SKM-1 (cell line): ENCODE data around the gene PAGR1.
"Not testable (repeated sequence)": the region's sequence is repeated elsewhere in the genome, so short reads cannot be mapped to it uniquely, and the experiment has no call there.

ENCODE experiments used
- DNase-seq: peaks from one replicate; lab custom pipeline; 2025; ENCODE audit not compliant: unreplicated experiment; lab: John Stamatoyannopoulos, UW

PAGR1 gene

DNA sequence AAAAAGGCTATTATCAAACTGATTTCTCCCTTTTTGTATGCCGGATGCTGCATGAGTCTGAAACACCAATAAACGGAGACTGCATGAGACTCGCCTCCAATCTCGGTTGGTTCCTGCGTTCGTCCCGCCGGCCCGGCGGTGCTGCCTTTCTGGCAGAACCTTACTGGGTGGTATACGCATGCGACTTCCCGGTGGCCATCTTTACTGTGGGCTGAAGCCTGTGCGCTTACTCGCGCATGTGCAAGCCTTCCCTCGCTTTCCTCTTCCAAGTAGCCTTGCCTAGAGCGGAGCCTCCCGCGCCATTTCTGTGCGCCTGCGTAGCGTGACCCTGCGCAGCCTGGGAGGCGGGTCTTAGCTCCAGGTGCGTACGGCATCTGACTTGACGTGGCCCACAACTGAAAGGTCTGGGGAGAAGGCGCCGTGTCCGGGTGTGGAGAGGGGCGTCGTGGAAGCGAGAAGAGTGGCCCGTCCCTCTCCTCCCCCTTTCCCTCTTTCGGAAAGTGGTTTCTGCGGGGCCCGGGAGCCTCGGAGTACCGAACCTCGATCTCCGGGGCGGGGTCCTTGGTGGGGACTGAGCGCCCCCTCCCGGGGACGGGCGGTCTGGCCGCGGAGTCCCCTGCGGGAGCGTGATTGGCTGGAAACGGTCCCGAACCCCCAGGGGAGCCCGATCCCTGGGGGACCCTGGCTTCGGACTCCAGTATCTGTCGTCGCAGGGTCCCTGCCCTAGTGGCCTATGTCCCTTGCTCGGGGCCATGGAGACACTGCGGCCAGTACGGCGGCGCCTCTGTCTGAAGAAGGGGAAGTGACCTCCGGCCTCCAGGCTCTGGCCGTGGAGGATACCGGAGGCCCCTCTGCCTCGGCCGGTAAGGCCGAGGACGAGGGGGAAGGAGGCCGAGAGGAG is at the start of gene PAGR1:
TSS of gene PAGR1 (plus strand) at position 360 of the 901 bp plus-strand sequence. CDS start at position 734, 374 bp downstream.
- peak; percentile 95 for DNase-seq

DNA sequence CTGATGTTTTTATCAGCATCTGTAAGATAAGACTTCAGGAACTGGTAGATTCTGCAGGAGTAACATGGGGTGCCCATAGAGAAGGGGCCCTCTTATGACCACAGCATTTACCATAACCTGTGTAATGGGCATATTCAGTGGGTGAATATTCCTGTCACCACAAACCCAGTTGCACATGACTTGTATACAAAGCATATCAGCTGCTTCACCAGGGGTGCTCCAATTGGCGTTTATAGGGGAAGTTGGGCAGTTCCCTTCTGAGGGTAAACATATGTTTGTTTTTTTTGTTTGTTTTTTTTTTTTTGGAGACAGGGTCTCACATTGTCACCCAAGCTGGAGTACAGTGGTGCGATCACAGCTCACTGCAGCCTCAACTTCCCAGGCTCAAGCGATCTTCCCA is 49.4 kb upstream of the PAGR1 start:
- no peak for DNase-seq

DNA sequence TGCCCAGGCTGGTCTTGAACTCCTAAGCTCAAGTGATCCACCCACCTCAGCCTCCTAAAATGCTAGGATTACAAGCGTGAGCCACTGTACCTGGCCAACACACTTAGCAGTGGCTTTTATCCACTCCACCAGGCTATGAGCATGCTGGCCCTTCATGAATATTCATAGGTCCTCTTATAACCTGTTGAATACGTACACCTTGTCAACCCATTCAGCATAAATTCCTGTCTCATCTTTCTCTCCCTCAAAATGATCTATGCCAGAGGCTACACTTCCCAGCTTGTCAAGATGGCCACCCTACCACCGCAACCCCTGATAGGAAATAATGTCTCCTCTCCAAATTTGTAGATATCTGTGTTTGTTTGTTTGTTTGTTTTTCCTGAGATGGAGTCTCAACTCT is 48.9 kb upstream of the PAGR1 start:
- no peak for DNase-seq

DNA sequence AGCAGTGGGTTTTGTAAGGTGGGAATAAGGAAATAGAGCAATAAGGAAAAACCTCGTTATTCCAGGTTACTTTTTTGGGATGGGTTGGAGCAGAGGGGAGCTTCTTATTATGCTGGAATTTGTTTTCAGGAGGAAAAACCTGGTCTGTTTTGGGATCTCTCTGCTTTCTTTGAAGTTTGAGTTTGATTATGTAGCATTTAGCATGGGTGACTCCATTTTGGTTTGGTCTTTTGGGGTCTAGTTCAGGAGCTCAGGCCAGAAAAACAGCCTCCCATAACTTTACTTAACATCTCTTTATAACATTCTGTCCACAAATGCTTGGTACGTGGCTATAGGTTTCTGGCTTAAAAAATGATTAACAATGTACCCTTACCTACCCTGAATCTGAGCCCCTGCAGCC is 46.4 kb upstream of the PAGR1 start:
- no peak for DNase-seq

DNA sequence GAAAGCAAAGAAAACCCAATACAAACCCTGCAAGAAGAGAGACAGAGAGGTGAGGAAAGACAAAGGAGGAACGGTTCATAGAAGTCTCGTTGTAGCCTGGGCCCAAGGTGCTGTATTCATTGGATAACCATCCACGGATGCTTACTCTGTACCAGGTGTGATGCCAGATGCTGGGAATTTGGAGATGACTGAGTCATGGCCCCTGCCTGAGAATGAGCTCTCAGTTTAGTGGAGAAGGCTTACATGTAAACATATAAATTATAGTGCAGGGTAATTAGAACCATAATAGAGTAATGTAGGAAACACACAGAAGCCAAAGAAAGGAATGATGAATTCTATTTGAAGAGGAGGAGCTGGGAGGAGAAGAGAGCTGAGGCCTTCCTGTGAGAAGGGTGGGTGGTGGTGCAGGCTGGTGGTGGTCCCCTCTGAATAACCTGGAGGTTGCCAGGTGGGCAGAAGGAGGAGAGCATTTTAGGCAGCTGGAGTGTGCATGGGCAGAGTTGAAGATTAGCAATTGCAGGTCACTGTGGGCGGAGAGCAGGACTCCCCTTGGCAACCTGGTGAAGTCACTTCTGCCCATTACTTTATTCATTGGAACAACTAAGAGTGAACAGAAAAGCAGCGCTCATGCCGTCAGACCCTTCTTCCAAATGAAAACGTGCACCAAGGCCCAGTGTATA is 45.6 kb upstream of the PAGR1 start:
- DNase-seq = no peak

DNA sequence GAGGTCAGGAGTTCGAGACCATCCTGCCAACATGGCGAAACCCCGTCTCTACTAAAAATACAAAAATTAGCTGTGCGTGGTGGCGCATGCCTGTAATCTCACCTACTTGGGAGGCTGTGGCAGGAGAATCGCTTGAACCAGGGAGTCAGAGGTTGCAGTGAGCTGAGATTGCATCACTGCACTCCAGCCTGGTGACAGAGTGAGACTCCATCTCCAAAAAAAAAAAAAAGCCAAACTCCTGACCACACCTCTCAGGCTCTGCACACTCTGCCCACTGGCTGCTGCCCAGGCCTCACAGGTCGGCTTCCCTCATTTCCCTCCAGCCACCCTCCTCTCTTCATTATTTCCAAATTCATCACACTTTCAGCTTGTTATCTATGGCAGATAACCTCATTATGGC is 43.6 kb upstream of the PAGR1 start:
- DNase-seq = not testable (repeated sequence)

DNA sequence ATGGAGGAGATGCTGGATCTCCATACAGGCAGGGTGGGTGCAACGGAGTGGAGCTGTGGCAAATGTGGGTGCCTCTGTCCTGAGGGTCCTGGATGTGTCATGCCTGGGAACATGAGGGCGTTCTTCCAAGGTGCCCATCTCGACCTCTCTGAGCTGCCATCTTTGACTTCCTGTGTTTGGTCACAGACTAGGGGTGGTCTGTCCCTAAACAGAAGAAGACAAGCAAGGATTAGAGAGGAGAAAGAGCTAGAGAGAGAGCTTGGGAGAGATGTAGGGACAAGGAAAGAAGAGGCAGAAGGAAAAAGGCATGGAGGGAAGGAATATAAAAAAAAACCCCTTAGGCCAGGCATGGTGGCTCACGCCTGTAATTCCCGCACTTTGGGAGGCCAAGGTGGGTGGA is 41.2 kb upstream of the PAGR1 start:
- no peak for DNase-seq

DNA sequence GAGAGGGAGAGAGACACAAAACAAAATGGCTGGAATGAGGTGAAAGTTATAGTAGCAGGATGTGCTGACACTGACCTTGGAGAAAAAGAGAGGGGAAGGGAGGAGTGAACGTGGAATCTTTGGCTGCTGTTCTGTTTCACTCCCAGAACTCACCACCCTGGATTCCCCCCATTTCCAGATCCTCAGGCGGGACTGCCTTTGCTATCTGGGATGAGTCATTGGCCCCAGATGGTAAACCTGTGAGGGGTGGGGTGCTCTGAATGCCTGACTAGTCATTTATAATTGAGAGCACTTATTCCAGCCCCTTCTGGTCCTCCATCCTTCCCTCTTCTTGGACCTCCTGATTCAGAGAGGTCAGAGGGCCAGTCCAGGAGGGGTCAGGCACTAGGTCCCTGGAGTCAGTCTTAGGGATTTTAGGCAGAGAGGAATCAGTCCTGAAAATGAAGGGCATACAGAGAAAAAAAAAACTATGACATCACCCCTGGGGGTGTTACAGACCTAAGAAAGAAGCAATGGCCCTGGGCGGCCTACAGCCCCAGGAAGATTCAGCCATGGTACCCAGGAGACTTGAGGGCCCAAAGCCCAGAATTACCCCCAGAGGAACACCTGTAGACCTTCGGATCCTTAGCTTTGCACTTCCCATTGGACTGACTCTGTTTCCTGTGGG is 40.1 kb upstream of the PAGR1 start:
- DNase-seq = no peak

DNA sequence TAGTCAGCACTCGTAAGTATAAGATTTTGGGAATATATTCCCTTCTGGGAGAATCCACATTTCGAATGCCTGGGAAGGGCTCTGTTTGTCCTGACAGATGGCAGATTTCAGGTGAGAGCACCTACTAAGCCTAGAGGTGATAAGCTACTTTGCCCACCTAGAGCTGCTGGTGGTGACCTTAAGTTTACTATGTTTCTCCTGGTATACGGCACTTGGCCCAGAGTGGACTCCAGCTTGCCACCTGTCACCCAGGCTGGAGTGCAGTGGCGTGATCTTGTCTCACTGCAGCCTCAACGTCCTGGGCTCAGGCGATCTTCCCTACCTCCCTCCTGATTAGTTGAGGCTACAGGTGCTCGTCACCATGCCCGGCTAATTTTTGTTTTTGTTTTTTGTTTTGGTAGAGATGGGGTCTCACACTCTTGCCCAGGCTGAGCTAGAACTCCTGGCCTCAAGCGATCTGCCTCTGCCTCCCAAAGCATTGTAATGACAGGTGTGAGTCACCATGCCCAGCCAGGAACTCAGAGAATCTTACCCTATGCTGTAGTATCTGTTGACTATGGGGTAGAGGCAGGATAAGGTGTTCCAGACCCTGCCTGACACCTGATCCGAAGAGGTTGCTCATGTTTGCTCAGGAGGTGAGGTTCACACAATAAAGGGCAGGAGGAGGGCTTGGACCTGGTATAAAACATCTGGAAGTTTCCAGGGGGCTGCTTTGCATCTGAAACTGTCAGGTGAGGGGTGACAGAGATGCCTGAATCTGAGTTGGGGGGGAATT is 38.2 kb upstream of the PAGR1 start, which contains the start of gene ZG16:
TSS of gene ZG16 (plus strand) at position 681 of the 775 bp plus-strand sequence. CDS start 1,011 bp downstream, outside the sequence.
- no peak for DNase-seq

DNA sequence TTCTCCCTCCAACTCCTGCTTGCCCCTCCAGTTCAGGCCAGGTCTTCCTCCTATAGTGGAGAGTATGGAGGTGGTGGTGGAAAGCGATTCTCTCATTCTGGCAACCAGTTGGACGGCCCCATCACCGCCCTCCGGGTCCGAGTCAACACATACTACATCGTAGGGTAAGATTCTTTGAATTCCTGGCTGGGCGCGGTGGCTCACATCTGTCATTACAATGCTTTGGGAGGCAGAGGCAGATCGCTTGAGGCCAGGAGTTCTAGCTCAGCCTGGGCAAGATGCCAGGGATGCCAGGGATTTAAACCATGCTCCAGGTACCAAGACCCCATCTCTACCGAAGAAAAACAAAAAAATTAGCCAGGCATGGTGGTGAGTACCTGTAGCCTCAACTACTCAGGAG is 36.5 kb upstream of the PAGR1 start:
- no peak for DNase-seq

DNA sequence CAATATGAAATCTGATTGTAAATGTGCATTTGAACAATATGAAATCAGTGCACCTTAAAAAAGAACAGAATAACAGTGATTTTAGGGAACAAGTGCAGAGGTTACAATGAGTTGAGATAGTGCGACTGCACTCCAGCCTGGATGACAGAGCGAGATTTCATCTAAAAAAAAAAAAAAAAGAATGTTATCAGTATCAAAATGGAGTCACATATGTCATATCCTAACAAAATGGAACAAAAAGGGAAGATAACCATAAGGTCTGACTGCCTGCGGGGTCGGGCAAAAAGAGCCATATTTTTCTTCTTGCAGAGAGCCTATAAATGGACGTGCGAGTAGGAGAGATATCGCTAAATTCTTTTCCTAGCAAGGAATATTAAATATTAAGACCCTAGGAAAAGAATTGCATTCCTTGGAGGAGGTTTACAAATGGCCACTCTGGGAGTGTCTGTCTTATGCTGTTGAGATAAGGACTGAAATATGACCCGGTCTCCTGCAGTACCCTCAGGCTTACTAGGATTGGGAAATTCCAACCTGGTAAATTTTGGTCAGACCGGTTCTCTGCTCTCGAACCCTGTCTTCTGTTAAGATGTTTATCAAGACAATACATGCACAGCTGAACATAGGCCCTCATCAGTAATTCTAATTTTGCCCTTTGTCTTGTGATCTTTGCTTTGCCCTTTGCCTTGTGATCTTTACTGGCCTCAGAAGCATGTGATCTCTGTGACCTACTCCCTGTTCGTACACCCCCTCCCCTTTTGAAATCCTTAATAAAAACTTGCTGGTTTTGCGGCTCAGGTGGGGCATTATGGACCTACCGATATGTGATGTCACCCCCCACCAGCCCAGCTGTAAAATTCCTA is 32.6 kb upstream of the PAGR1 start:
- not testable (repeated sequence) for DNase-seq

DNA sequence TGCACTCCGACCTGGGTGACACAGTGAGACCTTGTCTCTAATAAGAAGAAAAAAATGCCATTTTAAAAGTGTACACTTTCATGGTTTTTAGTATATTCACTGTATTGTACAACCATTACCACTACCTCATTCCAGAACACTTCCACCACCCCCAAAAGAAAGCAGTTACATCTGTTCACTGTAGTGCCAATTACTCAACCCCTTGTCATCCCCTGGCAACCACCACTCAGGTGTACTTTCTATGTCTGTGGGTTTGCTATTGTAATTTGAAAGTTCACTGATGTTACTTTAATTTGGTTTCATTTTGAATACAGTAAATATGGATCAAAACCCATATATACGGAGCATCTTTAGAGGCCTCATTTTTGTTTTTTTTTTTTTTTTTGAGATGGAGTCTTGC is 31.8 kb upstream of the PAGR1 start:
- DNase-seq = no peak

DNA sequence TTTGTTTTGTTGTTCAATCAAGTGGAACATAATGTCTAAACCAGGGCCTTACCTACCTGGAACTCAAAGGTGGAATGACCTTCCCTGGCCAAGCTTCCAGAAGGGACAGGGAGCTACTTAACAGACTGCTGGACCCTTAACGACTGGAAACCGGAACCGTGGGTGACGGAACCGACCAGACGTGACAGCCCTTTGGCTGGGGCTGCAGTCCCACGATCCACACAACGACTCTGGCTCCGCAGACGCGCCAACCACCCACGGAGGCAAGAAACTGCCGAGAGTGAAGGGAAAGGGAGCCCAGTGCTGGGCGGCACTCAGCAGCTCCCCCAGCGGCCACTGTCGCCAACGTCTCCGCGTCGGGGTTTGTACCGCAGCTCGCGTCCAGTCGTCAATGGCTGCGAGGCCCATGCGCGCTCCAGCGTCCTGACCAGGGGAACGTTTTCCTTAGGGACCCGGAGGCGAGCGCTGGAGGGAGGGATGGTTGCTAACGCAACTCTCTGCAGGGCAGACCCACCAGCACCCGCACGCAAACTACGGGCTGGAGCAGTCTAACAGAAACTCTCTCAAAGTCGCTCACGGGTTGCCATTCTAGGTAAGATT is 31.0 kb upstream of the PAGR1 start:
- no peak for DNase-seq

DNA sequence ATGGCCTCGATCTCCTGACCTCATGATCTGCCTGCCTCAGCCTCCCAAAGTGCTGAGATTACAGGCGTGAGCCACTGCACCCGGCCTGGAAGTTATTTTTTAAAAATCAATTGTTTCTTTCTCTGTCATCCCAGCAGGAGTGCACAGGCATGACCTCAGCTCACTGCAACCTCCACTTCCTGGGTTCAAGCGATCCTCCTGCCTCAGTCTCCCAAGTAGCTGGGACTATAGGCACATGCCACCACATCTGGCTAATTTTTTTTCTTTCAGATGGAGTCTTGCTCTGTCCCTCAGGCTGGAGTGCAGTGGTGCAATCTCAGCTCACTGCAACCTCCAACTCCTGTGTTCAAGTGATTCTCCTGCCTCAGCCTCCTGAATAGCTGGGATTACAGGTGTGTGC is 28.8 kb upstream of the PAGR1 start:
- not testable (repeated sequence) for DNase-seq

DNA sequence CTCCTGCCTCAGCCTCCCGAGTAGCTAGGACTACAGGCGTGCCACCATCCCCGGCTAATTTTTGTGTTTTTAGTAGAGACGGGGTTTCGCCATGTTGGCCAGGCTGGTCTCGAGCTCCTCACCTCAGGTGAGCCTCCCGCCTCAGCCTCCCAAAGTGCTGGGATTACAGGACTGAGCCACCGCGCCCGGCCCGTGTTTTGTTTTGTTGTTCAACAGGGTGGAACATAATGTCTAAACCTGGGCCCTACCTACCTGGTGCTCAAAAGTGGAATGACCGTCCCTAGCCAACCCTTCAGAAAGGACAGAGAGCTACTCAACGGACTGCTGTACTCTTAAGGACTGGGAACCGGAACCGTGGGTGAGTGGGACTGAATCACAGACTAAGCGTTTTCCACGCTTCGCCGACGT is 26.2 kb upstream of the PAGR1 start:
- no peak for DNase-seq

DNA sequence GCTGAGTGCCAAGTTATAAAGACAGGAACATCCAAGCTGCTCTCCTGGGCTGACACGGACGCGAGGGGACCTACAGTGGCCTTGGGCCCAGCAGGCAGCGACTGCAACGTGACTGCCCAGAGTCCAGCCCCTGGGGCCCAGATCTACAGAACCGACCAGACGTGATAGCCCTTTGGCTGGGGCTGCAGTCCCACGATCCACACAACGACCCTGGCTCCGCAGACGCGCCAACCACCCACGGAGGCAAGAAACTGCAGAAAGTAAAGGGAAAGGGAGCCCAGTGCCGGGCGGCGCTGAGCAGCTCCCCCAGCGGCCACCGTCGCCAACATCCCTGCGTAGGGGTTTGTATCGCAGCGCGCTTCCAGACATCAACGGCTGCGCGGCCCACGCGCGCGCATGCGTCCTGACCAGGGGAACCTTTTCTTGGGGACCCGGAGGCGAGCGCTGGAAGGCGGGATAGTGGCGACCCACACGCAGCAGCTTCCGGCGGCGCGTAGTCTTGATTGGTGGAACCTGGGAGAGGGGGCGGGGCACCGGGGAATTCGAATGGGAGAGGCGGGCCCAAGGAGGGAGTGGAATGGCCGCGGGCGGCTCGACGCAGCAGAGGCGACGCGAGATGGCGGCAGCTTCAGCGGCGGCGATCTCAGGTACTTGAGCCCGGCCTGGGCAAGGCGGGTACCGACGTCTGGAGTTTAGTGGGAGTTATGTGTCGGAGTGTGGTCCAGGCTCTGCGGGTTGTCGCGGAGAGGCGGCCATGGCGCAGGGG is 25.6 kb upstream of the PAGR1 start, which contains the start of gene KIF22:
TSS of gene KIF22 (plus strand) at position 569 of the 766 bp plus-strand sequence. CDS start at position 578, 9 bp downstream.
- peak; percentile 97 for DNase-seq

DNA sequence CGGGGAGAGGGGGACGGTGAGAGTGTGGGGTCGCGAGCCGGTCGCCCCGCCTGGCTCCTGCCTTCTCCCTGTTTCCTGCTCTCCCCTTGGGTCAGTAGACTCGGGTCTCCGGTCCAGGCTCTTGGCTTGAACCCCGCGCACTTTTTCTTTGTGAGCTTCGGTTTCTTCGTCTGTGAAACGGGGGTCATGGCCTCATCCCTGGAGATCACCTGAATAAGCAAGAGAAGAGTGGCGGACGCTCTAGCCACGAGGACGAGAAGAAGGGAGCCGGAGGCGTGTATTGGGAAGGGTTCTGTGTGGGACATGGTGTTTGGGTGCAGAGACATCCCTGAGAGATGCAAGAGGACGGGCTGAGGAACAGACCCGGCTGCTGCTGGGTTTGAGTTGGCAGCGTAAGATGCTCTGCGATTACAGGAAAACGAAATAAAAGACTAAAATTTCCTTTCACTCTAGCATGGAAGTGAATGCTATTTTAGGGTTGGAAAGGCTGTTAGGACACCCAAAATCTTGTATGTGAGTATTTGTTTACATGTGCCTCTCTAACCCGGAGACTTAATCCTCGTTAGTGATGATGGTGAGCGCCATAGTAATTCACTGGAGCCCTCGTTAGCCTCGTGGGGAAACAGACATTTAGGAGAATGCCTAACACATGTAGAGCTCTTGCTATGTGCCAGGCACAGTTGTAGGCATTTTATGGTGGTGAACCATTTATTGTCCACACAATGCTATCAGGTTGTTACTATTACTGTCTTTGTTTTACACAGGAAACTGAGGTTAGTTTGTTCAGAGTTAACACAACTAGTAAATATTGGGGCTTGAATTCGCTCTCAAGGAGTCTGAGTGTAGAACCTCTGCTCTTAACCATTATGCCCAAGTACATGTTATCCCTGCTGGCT is 24.8 kb upstream of the PAGR1 start:
- no peak for DNase-seq
